ENCODE results near the gene DFFB. TPM values are rescaled to one million over a fixed set of nuclear protein-coding genes. Genes with fewer than 3 reads are reported as not detected.

Gene DFFB
- total and polyA plus RNA-seq, 2 donors (not counting 3 experiments of a cell fraction or from before 2014, with no cell fraction given) = 11.7 to 11.8 TPM

GRCh38 chr1:3888301-3888700, 31.0 kb downstream of the DFFB start:
- Histone ChIP-seq H3K27ac (ENCODE audit: insufficient read depth, low read depth, low read length) (no peak overlapping the region), H2AFZ (ENCODE audit: low read depth, low read length) (no peak overlapping the region), H3K4me2 (ENCODE audit: insufficient read depth, low read length) (no peak overlapping the region), H3K27me3 (ENCODE audit: control insufficient read depth in 2 of 2, insufficient read depth in 2 of 2, low read length in 2 of 2) (no peaks in the 10 kb centered on the region), H3K9ac (replicated peaks; ENCODE audit: extremely low read depth, insufficient read depth, low read length) (no peak overlapping the region), H3K4me1 (ENCODE audit: control insufficient read depth, extremely low read depth, insufficient read depth, low read length) (no peaks in the 10 kb centered on the region), H3K9me3 (replicated peaks; ENCODE audit: control insufficient read depth, insufficient read depth, low read length) (no peaks in the 10 kb centered on the region), H3K9me1 (replicated peaks; ENCODE audit: control insufficient read depth, extremely low read depth, insufficient read depth, low read length) (no peaks in the 10 kb centered on the region), H3K4me3 (replicated peaks in 1 of 3; ENCODE audit: insufficient read depth in 1 of 3, low read depth in 1 of 3, low read length in 3 of 3) (no peak overlapping the region), H3K79me2 (ENCODE audit: control insufficient read depth, insufficient read depth, low read length) (peaks cover 5% of the 10 kb centered on the region), H3K36me3 (ENCODE audit: control insufficient read depth in 2 of 2, extremely low read depth in 1 of 2, insufficient read depth in 2 of 2, low read length in 2 of 2) (peaks cover 6 to 26% of the 10 kb centered on the region in 2 experiments), H4K20me1 (replicated peaks; ENCODE audit: control insufficient read depth, extremely low read depth, insufficient read depth, low read length) (no peaks in the 10 kb centered on the region)
- CTCF ChIA-PET = no interaction called here
- POLR2A ChIA-PET = no interaction called here
- DNase-seq (ENCODE audit: low read depth, low spot score) = no peak
- TF ChIP-seq, protein P1, sequence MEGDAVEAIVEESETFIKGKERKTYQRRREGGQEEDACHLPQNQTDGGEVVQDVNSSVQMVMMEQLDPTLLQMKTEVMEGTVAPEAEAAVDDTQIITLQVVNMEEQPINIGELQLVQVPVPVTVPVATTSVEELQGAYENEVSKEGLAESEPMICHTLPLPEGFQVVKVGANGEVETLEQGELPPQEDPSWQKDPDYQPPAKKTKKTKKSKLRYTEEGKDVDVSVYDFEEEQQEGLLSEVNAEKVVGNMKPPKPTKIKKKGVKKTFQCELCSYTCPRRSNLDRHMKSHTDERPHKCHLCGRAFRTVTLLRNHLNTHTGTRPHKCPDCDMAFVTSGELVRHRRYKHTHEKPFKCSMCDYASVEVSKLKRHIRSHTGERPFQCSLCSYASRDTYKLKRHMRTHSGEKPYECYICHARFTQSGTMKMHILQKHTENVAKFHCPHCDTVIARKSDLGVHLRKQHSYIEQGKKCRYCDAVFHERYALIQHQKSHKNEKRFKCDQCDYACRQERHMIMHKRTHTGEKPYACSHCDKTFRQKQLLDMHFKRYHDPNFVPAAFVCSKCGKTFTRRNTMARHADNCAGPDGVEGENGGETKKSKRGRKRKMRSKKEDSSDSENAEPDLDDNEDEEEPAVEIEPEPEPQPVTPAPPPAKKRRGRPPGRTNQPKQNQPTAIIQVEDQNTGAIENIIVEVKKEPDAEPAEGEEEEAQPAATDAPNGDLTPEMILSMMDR (IDR thresholded peaks at IDR 0.05; ENCODE audit: extremely low read depth in 1 of 2, insufficient read depth in 1 of 2, low read depth in 1 of 2, low read length in 2 of 2) = no peak
- TF ChIP-seq EZH2 (IDR thresholded peaks at IDR 0.05; ENCODE audit: borderline replicate concordance, low read depth, low read length, severe bottlenecking) = no peak
- TF ChIP-seq FOS (IDR thresholded peaks at IDR 0.05; ENCODE audit: borderline replicate concordance, insufficient read depth, low read length) = no peak
- no peak for TF ChIP-seq MYC (IDR thresholded peaks at IDR 0.05; ENCODE audit: low read depth, low read length)
- TF ChIP-seq POLR2AphosphoS5 (IDR thresholded peaks at IDR 0.05; ENCODE audit: insufficient read depth, low read depth, low read length) = no peak
- TF ChIP-seq GATA2 (IDR thresholded peaks at IDR 0.05; ENCODE audit: insufficient read depth, insufficient read length, low read depth, low read length) = no peak
- TF ChIP-seq POLR2A (IDR thresholded peaks at IDR 0.05; ENCODE audit: low read depth, low read length) = no peak
- no peak for TF ChIP-seq JUN (IDR thresholded peaks at IDR 0.05; ENCODE audit: borderline replicate concordance, insufficient read depth, insufficient read length, low read depth)
- TF ChIP-seq, protein P2, sequence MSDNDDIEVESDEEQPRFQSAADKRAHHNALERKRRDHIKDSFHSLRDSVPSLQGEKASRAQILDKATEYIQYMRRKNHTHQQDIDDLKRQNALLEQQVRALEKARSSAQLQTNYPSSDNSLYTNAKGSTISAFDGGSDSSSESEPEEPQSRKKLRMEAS (IDR thresholded peaks at IDR 0.05; ENCODE audit: insufficient read depth, insufficient read length) = no peak
- intact Hi-C loops (cut with micrococcal nuclease) = no loop called here
- FAIRE-seq = no peak
- dilution Hi-C loops (cut with MboI; ENCODE audit: extremely low pct_ligation_motif_present, low sequenced_read_pairs) = no loop called here
- no TSS peak for BruUV-seq (replicated peaks)
